Measurements from ENCODE around the gene HOXA4. TPM values are rescaled to one million over a fixed set of nuclear protein-coding genes. Genes with fewer than 3 reads are reported as not detected.

The HOXA4 gene
- total RNA-seq, 1 donor from 2014 or later: 6.8 TPM

DNA sequence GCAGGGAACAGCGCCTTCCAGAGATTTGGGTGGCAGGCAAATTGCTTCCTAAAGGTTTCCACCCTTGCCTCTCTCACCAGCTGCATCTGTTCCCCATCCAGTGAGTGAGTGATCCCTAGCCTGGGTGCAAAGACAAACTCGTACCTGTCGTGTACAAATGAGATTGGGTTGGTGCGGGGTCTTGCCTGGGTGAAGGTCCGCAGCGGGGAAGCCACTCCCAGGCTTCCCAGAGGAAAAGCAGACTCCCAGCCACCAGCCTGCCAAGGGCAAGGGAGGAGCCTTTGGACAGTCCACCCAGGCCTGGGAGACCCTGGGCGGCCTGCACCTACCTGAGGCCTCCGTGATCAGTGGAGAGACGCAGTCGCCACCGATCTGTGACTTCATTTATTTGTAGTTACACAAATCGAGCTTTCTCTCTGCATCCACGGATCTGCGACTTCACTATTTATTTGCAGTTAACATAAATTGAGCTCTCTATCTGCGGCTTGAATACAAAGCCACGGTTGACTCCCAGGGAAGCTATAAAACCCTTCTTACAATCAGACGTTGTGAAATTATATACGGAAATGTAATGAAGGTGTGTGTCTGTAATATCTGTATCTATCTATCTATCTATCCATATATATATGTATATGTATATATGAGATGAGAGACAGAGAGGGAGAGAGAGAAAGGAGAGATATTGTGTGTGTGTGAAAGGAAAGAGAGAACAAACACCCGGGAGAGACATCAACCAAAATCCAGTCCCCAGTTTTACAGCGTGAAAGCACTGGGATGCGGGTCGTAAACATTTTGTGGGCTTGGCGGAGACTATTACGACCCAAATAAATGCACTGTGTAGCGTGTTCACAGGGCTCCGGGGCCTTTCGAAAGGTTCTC is 28.9 kb upstream of the HOXA4 start:
- no peak for DNase-seq (ENCODE audit: extremely low read depth, low read depth, low spot score)

DNA sequence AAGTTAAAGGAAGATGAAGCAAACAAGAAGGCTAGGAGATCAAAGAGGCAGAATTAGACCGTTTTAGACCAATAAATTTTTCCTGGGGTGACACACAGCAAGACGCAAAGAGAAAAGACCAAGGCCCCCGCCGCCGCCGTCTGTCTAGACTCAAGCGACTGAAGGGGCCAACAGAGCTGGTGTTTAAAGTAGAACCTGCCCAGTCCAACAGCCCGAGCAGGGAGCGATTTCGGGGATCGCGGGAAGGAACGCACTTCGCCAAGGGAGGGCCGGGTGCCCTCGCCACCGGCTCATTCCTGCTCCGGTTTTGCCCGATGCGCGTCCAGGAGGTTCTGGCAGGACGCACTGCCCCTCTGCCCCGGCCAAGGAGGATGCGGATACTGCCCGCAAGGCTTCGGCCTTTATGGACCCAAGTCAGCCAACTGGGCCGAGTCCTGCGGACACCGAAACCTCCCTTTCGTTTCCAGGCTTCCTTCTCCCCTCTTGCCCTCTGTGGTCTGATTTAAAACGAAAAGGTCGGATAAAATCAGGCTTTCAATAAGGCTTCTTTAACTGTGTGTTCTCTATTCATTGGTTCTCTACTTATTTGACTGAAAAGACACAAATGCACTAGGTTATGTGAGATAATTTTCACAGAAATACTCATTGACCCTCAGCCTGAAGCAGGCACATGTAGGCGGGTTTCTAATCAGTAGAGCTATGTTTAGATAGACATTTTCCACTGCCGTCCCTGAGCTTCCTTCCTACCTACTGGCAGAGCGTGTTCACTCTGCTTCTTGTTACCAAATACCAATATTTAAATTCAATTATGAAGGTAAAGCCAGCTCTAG is 28.1 kb upstream of the HOXA4 start:
- no peak for DNase-seq (ENCODE audit: extremely low read depth, low read depth, low spot score)

DNA sequence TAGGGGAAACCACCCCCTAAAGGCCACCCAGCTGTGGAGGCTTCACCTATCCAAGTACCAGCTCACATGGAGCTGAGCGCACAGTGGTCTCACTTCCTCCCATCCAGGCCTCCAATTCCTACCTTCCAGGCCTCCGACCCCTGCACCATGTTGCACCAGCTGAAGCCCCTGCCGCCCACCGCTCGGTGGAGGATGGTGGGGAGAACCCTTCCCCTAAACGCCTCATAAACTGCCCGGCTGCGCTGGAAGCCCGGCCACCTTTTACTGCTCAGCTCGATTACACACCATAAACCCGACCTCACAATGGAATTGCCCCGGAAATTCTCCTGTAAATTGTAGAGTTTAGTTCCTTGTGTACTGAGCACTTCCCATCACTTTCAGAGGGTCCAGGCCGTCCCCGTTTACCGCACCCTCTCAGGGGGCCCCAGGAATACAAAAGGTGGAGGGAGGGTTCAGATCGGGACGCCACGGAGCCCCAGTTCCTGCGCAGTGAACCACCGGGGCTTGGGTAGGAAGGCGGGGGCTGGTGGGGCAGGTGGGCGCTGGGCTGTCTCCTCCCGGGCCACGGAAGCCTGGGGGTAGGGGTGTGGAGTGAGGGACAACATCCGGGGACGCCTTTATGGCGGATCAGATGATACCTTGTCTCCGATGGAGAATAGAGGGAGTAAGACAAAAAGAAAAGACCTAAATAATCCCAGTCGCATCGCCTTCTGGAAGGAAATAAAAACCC is 27.3 kb upstream of the HOXA4 start:
- no peak for DNase-seq (ENCODE audit: extremely low read depth, low read depth, low spot score)

DNA sequence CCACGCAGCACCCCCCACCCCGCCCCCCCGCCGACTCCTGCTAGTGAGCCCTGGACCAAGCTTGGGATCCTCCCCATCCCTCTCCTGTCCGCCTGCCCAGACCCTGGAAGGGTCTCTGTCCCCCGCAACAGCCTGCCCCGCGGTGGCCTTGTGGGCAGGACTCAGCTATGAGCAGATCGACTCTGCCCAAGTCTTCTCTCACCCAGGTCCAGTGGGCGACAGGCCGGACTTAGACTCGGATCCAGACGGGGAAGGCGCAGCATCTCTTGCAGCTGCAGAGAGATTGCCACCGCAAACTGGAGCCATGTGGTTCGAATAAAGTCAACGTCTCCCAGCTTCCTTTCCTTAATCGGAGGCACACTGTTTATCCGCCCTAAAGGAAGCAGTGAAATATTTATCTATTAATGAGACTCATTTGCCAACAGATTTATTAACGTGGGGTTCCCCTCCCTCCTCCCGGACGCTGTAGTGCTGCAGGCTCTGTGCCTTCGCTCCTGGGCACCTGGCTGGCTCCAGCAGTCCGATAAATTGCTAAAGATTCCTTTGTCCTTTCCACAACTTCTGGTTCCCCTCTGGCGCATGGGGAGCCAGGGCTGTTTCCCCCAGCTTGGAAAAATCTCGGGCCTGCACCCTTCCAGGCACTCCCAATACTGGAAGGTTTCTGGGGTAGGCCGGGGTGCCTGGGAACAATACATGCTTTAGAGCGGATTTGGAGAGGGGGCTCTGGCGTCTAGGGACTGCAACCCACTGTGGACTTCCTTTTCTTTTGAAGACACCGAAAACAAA is 26.6 kb upstream of the HOXA4 start:
- no peak for DNase-seq (ENCODE audit: extremely low read depth, low read depth, low spot score)

DNA sequence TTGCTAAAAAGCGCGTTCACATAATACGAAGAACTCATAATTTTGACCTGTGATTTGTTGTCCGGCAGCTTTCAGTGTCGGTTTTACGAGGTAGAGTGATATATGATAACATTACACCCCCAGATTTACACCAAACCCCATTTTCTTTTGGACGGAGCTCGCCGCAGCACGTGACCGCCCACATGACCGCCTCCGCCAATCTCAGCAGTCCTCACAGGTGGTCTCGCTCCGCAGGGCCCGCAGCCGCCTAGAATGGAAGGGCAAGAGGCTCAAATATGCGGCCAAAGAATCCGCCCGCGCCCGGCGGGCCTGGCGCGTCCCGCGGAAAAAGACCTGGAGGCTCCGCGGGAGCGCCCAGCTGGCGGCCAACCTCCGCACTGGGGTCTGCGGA is 25.9 kb upstream of the HOXA4 start, which contains the start of gene HOXA7:
HOXA7 (minus strand) TSS at position 168 of the 391 bp plus-strand sequence; CDS start at position 38, 130 bp downstream.
- no peak for DNase-seq (ENCODE audit: extremely low read depth, low read depth, low spot score)

DNA sequence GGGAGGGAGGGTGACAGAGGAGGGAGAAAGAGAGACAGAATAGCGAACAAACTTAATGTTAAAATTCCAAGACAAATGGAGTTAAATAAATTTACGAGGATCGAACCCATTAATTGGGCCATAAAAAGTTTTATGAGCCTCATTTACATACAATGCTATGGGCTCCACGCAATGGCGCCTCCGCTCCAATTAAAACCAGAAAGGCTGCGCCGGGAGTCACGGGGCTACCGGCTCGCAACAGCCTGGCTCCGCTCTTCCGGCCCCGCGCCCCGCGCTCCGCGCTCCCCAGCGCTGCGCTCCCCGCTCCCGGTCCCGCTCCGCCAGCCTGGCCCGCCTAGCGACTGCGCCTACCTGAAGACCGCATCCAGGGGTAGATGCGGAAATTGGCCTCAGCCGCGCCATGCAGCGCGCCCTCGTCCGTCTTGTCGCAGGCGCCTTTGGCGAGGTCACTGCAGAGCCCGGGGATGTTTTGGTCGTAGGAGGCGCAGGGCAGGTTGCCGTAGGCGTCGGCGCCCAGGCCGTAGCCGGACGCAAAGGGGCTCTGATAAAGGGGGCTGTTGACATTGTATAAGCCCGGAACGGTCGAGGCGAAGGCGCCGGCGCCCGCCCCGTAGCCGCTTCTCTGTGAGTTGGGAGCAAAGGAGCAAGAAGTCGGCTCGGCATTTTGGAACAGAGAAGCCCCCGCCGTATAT is 25.4 kb upstream of the HOXA4 start:
- DNase-seq (ENCODE audit: extremely low read depth, low read depth, low spot score): no peak

DNA sequence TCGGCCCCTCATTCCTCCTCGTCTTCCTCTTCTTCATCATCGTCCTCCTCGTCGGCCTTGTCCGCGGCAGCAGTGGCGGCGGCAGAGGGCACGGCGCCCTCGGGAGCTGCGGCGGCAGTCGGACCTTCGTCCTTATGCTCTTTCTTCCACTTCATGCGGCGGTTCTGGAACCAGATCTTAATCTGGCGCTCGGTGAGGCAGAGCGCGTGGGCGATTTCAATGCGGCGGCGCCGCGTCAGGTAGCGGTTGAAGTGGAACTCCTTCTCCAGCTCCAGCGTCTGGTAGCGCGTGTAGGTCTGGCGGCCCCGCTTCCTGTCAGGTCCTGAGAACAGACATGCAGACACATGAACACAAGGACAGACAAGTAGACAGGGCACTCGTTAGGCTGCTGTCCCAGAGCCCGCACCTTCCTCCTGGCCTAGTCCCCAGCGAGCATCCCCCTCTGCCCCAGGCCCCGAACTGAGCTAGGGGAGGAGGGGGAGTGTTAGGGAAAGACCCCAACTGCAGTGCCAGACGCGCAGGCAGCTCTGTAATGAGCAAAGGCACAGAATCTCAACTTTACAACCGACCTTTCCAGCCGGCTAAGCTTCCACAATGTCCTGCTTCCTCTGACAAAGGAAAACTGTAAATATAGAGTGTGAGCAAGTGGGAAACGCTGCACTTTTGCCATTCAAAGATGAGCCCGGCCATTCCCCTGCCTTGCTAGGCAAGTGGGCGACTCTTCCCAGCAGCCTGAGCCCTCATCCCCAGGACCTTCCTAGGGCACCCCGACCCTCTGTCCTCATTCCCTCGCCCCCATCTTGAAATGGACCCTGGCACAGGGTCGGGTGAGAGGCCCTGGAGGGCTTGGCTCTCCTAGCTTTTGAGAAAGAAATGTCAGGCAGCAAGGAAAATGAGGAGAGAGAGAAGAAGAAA is 24.6 kb upstream of the HOXA4 start:
- no peak for DNase-seq (ENCODE audit: extremely low read depth, low read depth, low spot score)

DNA sequence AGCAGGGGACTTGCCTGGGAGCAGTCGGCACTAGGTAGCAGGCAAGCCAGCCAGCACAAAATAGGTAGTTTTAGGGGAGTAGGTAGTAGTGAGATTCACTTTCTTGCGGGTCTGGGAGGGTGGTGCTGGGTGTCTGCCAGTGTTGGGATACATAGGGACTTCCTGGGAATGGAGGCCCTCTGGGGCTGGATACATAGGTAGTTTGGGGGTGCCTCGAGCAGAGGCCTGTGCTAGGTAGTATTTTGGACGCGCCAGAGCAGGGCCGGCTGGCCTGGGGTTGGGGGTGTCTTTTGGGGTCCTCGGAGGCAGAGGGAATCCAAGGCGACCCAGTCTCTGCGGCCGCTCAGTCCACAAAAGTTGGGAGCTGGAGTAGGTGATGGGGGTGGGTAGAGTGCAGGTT is 23.8 kb upstream of the HOXA4 start:
- no peak for DNase-seq (ENCODE audit: extremely low read depth, low read depth, low spot score)

DNA sequence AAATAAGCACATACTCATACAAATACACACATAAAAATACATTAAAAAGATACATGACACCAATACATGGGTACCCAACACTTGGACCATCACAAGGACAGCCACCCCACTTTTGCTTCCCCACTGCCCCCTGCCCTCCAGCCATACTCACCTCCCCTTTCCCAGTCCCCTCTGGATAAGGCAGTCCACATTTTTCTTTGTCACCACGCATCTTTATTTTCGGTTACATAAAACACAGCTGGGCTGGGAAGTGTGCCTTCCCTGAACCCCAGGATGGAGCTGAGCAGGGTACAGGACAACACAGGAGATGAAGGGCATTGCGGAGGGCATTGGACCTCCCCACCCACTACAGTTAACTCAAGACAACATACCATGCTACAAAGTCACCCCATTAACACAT is 23.0 kb upstream of the HOXA4 start:
- no peak for DNase-seq (ENCODE audit: extremely low read depth, low read depth, low spot score)

DNA sequence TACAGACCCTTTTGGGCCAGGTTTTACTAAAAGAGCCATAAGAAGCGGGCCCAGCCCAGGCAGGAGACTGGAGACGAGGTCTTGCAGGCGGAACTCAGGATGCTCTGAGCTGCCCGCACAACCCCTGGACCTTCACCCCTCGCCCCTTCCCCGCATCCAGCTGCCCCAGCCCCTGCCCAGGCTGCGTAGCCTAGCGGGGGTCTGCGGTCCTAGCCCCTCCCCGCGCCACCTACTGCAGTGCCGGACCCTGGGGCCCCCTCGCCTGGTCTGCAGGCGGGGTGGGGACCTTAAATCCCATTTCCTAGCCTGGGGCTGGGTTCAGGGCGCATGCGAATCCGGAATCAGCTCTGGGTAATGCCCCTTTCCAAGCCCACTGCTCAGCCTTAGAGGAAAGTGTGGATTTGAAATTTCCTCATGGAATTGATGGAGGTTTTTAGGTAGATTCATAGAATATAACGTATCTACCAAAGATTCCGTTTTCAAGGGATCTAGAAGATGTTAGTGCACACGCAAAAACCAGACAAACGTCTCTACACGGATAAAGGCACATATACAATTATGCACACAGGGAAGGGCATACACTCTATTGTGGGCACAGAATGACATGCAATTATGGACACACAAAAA is 22.4 kb upstream of the HOXA4 start:
- DNase-seq (ENCODE audit: extremely low read depth, low read depth, low spot score): no peak

DNA sequence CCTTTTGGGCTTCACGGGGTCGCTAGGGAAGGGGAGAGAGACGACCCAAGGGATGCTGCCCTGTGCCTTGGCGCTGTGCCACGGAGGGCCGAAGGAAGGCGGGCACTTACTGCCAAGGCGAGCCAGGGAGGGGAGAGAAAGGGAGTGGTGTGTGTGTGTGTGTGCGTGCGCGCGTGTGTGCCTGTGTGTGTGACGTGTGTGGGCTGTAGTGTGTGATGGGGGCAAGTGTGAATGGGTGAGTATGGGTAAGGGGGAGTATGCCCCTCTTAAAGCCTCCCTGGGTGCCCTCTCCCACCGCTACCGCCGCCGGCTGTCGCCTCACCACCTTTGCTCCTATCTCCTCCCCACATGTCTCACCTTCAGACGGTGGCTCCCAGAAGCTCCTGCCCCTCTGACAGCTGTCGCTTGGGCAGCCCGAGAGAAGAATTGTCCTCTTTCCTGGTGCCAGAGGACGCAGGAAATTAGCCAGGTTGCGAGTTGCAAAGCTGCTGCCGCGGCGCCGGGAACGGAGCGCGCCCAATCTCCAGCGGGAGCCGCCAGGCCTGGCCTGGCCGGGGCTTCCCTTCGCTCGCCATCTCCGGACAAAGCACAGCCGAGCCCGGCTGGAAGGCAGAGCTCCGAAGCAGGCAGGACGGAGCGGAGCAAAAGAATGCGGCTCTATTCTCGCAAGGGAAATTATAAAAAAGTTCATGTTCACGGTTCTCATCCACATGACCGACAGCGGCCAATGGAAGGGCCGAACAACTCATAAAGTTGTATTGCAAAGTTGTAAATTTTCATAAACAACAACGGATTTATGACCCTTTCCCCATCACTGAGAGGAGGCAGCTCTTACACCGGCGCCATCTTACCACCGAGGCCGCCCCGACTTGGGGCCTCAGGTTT is 21.6 kb upstream of the HOXA4 start, which contains the start of gene HOXA3:
HOXA3 (minus strand) TSS at position 653 of the 885 bp plus-strand sequence. CDS start 41,943 bp downstream, outside the sequence.
- no peak for DNase-seq (ENCODE audit: extremely low read depth, low read depth, low spot score)

DNA sequence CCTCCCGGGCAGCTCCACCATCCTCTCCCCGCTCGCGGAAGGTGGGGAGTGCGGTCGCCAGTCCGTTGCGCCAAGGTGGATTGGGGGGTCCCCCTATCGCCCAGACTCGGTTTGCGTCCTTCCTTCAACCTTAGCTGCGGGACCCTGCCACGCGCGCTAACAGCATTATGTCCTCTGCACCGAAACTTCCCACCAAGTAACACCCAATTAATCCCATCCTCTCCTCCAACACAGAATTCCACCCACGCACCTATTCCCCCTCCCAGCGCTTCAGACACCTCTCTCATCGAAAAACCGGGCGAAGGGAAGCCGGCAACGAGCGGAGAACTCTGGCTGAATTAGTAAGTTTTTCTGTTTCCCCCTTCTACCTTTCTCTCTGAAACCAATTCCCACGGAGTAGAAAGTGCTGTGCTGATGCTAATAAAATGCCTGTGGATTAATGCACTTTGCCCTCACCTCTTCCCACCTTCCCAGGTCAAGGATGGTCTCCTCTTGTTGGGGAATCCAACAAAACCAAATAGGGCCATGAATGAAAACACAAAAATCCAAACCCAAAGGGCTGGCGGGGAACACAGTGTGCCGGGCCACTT is 20.9 kb upstream of the HOXA4 start:
- no peak for DNase-seq (ENCODE audit: extremely low read depth, low read depth, low spot score)

DNA sequence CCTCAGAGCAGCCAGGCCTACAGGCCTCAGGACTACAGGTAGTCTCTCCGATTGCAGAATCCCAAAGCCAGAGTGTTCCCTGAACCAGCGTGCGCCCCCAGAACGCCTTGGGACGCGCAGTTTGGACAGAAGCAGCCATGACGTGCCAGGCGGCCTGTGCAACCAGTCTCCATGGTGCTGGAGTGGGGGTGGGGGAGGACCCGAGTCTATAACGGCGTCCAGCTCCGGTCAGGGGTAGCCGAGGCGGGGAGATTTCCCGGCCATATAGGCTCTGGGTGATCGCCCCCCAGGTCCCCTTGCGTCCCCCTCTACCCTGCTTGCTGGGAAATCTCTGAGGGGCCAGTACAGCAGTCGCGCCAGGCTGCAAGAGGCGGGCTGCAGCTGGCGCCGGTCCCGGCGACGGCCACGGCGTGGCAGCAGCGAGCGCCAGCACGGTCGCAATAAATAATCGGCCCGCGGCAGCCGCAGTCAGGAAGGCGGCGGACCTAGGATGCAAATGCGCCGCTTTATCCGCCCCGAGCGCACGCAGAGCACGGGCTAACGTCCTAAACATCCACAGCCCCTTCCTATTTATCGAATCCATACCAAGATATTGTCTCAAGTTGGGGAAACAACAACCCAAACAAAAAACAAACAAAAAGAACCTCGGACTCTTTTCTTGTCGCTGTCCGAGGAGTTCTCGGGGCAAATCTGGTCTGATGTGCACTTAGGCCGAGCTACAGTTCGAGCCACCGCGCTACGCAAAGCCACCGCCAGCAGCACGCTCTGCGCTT is 20.2 kb upstream of the HOXA4 start:
- no peak for DNase-seq (ENCODE audit: extremely low read depth, low read depth, low spot score)

DNA sequence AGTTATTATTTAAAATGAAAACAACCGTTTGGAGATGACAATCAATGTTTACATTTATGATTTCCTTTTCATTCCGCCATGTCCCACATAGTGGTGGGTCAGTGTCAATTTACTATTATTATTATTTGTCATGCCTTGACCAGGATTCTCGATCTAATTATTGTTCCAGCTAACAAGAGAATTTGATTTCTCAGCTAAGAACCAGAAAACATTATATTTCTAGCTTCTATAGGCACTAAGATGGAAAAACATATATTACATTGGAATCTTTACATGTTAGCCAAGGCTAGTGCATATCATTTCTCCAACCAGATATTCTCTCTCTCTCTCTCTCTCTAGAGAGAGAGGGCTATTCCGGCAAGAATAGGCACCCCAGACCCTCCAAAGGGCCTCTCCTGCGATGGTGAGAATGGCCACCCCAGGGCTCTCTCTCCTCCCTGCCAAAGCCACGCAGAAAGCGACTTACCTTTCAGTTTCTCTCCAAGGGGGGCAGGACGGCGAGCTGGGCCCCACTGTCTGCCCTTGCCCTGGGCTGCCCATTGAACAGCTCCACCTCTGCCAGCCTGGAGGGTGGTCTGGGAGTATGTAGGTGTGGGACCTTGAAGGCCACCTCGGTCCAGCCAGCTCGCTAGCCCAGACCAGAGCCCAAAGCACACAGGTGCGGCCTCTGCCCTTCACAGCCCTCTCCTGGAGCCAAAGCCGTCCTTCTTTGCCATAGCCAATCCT is 19.4 kb upstream of the HOXA4 start:
- DNase-seq (ENCODE audit: extremely low read depth, low read depth, low spot score): no peak

Data from glomerular endothelial cell (primary cell).